Activated CD8-positive, alpha-beta memory T cell treated with anti-CD3 and anti-CD28 coated beads for 36 hours (primary cell): Measurements from ENCODE around the gene FRMD5. TPM values are rescaled to one million over a fixed set of nuclear protein-coding genes. Genes with fewer than 3 reads are reported as not detected.
"Not testable (repeated sequence)": the region's sequence is repeated elsewhere in the genome, so short reads cannot be mapped to it uniquely, and the experiment has no call there.

Experiments used
- CTCF ChIA-PET: fragments of 350-600 bp; sonication (Branson Sonifier 250); formaldehyde crosslinking; loops from one replicate; lab custom pipeline; 2021; ENCODE audit warnings: antibody characterized with exemption; lab: Charles Lee
- POLR2A ChIA-PET: fragments of 350-600 bp; sonication (Branson Sonifier 250); formaldehyde crosslinking; loops from one replicate; lab custom pipeline; 2021; ENCODE audit warnings: antibody characterized with exemption; lab: Charles Lee
- total RNA-seq, 2 experiments: library from RNA; stranded (reverse); gene quantifications; one replicate each; pipeline ENCODE4 v1.2.3, GENCODE V29; 2021

Gene FRMD5
- 1 to 10 TPM in 1 of 2 experiments, under 1 TPM in 1; 0.44 to 1.0 TPM for total RNA-seq

DNA sequence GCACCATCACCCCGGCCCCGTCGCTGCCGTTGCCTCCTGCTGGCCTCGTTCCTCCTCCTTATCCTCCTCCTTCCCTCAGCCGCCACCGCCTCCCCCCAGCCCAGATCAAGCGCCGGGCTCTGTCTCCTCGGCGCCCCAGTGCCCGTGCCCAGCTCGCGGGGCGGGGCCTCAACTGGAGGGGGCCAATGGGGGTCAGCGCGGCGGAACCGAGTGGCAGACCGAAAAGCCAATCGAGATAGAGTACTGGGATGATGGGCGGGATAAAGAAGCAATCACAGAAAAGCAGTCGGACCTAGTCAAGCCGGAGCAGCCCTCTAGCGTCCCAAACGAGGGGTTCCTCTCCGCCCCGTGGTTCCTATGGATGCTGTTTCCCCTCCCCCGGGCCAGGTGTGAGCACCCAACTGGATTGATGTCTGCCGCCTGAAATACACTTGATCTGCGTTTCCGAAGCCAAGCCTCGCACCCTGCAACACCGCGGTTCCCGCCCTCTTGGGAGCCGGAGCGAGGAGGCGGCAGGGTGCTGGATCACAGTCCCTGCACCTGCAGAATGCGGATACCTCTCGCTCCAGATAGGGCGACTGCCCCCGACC, at the start of gene FRMD5:
FRMD5 (minus strand) TSS at position 121 of the 590 bp plus-strand sequence.
- ChIA-PET CTCF (interaction anchor here (0.6 kb wide), 1 partner anchor 45 kb away, joined by 3 read pairs; no protein-coding TSS in a partner anchor), POLR2A (interaction anchor here (0.5 to 0.7 kb wide), 3 partner anchors 125 to 450 kb away, joined by 3 to 8 read pairs (median 3); no protein-coding TSS in a partner anchor)

DNA sequence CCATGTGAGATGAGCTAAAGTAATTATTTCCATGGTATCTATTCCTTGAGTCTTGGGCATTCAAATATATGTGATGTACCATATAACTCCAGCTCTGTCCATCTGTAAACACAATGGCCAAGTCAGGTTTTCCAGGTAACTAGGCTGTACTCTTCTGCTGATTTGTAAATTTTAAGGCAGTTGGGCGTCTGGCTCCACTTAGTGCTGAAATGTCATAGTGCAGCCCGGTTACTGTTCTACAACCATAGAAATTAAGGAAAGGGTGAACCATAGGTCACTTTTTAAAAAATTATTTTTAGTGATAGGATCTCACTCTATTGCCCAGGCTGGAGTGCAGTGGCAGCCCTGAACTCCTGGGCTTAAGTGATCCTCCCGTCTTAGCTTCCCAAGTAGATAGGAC, 48.8 kb upstream of the FRMD5 start:
- ChIA-PET CTCF (no interaction called here), POLR2A (interaction anchor here (0.7 kb wide), 1 partner anchor 361 kb away, joined by 3 read pairs; no protein-coding TSS in a partner anchor)

DNA sequence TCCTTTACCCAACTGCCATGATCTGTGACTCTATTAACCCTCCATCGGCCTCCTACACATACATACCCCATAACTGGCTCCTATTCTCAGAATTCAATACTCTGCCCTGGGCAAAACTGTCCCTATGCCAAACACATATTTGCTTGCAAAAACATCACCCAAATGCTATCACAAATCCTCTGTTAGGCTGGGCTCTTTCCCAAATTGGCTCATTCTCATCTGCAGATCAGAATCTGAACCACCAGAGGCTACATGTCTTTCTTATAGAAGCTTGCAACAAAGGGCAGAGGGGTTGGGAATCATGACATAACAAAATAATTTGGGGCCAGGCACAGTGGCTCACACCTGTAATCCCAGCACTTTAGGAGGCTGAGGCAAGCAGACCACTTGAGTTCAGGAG, 48.1 kb upstream of the FRMD5 start:
- POLR2A ChIA-PET: no interaction called here
- CTCF ChIA-PET: no interaction called here

GRCh38 chr15:44231842-44232241, 36.8 kb upstream of the FRMD5 start:
- ChIA-PET POLR2A (interaction anchor here (0.7 kb wide), 1 partner anchor 189 kb away, joined by 3 read pairs; no protein-coding TSS in a partner anchor), CTCF (no interaction called here)

DNA sequence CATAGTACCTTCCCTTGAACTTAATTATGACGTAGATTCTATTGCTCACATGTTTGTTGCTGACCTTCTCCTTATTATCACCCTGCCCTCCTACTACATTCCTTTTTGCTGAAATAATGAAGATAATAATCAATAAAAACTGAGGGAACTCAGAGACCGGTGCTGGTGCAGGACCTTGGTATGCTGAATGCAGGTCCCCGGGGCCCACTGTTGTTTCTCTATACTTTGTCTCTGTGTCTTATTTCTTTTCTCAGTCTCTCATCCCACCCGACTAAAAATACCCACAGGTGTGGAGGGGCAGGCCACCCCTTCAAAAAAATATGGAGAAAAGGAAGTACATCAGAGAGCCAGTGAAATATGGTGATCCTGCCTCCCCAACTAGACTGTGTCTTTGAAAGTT, 34.2 kb upstream of the FRMD5 start:
- POLR2A ChIA-PET, CTCF ChIA-PET: not testable (repeated sequence)

DNA sequence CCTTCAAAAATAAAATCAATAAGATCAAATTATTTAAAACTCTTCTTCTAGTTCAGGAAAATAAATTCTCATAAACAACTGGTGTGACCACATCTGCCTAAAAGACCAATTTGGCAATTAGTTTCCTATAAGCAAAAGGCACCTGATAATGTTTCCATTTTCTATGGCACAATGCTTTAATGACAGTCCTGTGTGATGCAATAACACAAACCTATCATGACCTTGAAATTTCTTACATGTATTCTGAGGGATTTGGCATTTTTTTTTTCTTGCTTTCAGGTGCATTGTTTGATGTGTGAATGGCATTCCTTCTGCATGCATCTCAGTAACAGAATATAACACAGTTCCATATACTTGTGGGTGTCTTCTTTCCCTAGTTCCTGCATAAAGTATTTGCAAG, 32.5 kb upstream of the FRMD5 start:
- CTCF ChIA-PET: no interaction called here
- POLR2A ChIA-PET: no interaction called here

GRCh38 chr15:44227001-44227400, 31.9 kb upstream of the FRMD5 start:
- POLR2A ChIA-PET, CTCF ChIA-PET: not testable (repeated sequence)

DNA sequence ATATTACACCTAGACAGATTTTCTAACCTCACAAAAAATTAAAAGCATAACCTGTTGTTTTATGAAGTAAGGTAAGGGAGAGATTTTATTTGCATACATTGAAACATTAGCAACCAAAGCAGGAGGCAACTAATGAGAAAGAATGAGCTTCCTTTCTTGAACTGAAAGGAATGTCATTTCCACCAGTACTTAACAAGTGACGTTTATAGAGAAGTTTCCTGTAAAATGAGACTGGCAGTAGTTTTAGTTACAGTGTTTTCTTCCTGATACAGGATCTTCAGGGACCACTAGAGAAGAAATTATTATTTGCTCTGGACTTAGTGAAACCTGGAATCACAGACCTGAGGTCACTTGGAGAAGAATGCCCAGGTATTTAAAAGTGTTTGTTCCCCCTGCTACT, 27.4 kb upstream of the FRMD5 start:
- CTCF ChIA-PET: interaction anchor here (0.5 kb wide), 1 partner anchor 75 kb away, joined by 3 read pairs; no protein-coding TSS in a partner anchor

DNA sequence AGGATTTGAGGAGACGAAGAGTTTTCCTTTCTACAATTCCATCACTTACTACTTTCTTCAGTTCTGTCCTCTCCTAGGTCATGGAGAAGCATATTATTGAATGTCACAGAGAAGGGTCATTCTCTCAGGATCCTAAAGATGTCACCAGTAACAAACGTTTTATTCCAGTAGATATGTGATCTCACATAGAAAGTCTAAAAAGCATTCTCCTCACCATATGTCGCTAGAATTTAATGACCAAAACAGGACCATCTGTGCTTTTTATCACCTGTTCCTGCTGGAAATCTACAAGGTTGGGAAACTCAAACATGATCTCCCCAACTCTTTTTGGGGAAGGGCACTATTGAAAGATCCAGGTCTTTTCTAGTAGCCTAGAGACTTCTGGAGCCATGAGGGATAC, 24.0 kb upstream of the FRMD5 start:
- POLR2A ChIA-PET: no interaction called here

More for the DNA sequence above, 27.4 kb upstream of the FRMD5 start:
- POLR2A ChIA-PET: no interaction called here

GRCh38 chr15:44216958-44217357, 21.9 kb upstream of the FRMD5 start:
- ChIA-PET POLR2A (no interaction called here), CTCF (no interaction called here)

More for the DNA sequence above, 24.0 kb upstream of the FRMD5 start:
- CTCF ChIA-PET: interaction anchor here (0.6 to 1.0 kb wide), 4 partner anchors 7 to 202 kb away, joined by 3 to 5 read pairs (median 3); no protein-coding TSS in a partner anchor

GRCh38 chr15:44215594-44215993, 20.5 kb upstream of the FRMD5 start:
- ChIA-PET POLR2A (no interaction called here), CTCF (no interaction called here)

DNA sequence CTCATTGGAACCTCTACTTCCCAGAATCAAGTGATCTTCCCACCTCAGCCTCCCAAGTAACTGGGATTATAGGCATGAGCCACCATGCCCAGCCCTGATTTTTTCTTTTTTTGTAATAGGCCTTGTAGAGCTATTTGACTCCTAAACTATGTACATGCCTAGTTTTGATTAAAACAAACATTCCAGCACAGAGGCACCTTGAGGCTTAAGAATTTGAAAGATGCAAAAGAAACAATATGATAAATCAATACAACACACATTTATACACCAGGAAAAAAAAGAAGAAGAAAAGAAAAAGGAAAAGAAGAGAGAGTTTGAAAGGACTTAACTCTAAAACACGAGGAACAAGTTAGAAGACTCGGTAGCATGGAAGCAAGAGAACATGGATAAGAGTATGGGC, 13.9 kb upstream of the FRMD5 start:
- ChIA-PET CTCF (no interaction called here), POLR2A (no interaction called here)

DNA sequence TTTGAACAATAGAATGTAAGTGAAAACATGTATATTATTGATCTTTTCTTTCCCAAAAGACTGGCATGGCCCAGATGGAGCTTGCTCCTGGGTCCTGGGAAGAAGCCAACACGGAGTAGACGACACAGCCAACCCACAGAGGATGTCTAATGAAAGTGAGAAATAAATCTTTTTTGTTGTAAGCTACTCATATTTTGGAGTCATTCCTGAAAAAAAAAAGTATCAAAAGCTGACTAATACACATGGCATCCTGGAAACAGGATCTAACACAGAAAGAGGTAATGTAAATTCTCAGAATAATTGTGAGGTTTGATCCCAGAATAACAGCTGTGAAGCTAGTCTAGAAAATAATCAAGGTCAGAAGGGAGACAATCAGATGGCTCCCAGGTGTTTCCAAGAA, 12.6 kb upstream of the FRMD5 start:
- ChIA-PET CTCF (interaction anchor here (1.0 kb wide), 1 partner anchor 396 kb away, joined by 3 read pairs; no protein-coding TSS in a partner anchor), POLR2A (no interaction called here)

DNA sequence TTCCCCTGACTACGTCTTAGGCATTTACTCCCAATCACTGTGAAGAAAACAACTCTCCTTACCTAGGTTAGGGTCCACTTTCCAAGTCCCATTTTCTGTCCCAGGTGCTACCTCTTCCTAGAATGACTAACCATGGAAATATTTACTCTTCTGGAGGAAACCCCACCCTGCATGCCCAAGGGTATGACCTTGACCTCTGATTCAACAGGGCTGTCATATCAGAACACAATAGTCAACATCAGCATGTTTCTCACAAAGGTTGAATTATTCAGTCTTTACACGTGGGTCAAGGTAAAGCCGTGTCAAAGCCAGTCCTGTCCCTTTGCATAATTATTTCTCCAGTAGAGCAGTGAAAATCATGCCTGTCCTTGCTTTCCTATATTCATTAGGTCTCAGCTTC, 4.3 kb upstream of the FRMD5 start:
- ChIA-PET POLR2A (no interaction called here), CTCF (no interaction called here)

DNA sequence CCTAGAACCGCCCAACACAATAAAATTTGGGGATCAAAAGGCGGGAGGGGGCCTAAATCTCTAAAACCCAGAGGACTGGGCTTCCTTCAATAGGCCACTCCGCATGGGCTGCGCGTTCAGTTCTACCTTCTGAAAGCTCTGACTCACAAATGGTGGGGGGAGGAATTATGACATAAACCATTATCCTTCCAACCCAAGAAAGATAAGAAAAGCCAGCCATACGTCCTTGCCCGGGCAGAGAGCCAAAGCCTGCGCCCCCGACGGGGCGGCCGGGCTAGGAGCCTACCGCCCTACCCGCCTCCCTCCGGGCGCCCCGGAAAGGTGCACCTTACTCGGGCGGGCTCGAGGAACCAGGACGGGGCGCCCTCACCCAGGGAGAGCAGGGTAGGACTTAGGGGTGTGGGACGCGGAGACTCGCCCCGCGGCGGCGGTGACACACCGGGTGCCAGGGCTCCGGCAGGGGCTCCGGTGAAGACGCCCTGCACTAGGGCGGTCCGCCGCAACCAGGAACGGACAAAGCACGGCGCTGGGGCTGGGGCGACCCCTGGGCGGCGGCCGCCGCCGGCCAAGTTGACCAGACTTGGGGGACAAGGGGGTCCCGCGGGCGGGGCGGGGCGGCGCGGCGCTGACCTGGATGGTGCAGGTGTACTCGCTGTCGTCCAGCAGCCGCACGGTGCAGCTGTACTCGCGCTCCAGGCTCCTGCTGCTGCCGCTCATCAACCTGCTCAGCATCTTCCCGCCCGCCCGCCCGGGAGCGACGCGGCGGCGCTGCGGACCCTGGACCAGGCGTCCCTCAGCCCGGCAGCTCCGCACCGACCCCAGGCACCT, 534 bp downstream of the FRMD5 start:
- POLR2A ChIA-PET: interaction anchor here (0.5 to 0.7 kb wide), 2 partner anchors 124 to 450 kb away, joined by 3 to 8 read pairs; no protein-coding TSS in a partner anchor

DNA sequence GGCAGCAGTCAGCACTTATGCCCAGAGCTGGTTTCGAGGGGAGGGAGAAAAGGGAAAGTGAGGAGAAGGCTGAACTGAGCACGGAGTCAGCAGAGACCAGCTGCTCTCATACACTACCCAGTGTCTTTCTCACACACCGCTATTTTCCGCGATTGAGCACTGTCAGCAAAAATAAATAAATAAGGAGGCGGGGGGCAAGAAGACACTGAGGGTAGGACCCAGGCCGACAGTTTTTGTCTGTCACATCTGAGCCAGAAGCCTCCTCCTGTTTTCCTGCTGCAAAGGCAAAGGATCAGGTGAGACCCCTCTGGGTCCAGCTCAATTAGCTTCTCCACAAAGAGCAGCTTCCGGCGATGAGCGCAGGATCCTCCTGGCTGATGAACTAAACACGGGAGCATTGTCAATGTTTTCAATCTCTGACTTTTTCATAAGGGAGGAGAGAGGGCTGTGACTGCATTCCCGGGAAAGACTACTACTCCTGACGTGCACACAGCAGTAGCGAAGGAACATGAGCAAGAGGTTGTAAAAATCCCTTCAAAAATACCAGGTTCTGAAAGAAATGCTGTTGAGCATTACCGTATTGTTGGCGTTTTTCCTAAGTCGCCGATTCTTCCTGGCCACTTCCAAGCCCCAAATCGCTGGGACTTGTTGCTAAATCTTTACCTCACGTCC, 1.3 kb downstream of the FRMD5 start:
- ChIA-PET CTCF (no interaction called here), POLR2A (no interaction called here)

More for the DNA sequence above, 534 bp downstream of the FRMD5 start:
- CTCF ChIA-PET: interaction anchor here (0.6 kb wide), 1 partner anchor 46 kb away, joined by 3 read pairs; no protein-coding TSS in a partner anchor

GRCh38 chr15:44188795-44189194, 6.3 kb downstream of the FRMD5 start:
- POLR2A ChIA-PET: no interaction called here
- CTCF ChIA-PET: interaction anchor here (0.5 kb wide), 1 partner anchor 76 kb away, joined by 3 read pairs; no protein-coding TSS in a partner anchor

DNA sequence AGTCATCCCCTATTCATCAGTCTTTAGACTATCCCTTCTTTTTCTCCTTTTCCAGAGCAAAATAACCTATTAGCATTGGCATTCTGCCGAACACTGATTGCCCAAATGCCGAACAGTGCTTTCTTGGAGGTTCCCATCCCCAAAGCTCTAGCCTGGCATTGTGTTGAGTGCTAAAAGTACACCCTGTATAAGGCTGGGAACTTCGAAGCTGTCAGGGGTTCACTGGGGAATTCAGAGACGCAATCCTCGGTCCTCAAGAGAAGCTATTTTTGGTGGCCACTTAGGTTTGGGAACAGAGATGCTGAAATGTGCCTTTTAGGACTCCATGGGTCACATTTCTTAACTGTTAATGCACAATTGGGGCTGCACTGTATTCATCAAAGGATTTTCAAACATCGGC, 8.4 kb downstream of the FRMD5 start:
- ChIA-PET CTCF (no interaction called here), POLR2A (no interaction called here)

DNA sequence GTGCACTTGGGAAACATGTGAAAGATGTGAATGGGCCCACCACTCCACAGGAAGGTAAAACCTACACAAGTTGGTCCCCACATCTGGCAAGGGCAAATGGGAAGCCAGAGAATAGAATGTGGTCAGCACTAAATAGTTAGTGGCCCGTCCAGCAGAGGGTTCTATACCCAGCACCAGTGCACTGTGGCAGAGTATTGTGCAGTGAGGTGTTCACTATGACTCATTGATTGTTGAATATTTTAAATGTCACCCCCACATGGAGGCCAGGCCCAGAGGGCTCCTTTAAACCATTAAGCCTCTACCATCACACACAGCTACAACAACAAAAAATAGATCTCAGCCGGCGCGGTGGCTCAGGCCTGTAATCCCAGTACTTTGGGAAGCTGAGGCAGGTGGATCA, 11.7 kb downstream of the FRMD5 start:
- CTCF ChIA-PET: no interaction called here

More for the DNA sequence above, 11.7 kb downstream of the FRMD5 start:
- POLR2A ChIA-PET: no interaction called here
